Dermis blood vessel endothelial cell (primary cell): ENCODE measurements around the gene FHOD1. TPM values are rescaled to one million over a fixed set of nuclear protein-coding genes. Genes with fewer than 3 reads are reported as not detected.

ENCODE experiments used
- DNase-seq: peaks from one replicate; pipeline ENCODE4 v3.0.0; 2010
- total RNA-seq: library from RNA; depleted of rRNA; stranded (reverse); fragments of >200 nt; gene quantifications from 2 replicates; pipeline ENCODE4 v1.2.3, GENCODE V29; 2014

The FHOD1 gene
- total RNA-seq, 1 donor from 2014 or later = 25.5 TPM

- DNase-seq = no peak
Measured at GRCh38 chr16:67188798-67189197, 58.5 kb downstream of the FHOD1 start.

- no peak for DNase-seq
Measured at GRCh38 chr16:67188323-67188722, 59.0 kb downstream of the FHOD1 start.

- no peak for DNase-seq
Measured at GRCh38 chr16:67187175-67187890, 59.9 kb downstream of the FHOD1 start.

GRCh38 chr16:67186550-67186950 is 60.7 kb downstream of the FHOD1 start:
- no peak for DNase-seq

GRCh38 chr16:67185651-67186134 is 61.6 kb downstream of the FHOD1 start:
- DNase-seq = no peak

GRCh38 chr16:67184995-67185650 is 62.2 kb downstream of the FHOD1 start:
- peak; percentile 95 for DNase-seq

- DNase-seq = no peak
Measured at GRCh38 chr16:67184453-67184994, 62.8 kb downstream of the FHOD1 start.

GRCh38 chr16:67183627-67184452 is 63.4 kb downstream of the FHOD1 start, which contains the start of gene MATCAP1:
Gene MATCAP1, minus strand, starts transcription at chr16:67183963. Its CDS starts 3,353 bp downstream, at chr16:67180610.
- DNase-seq = peak; percentile 98

- no peak for DNase-seq
Measured at GRCh38 chr16:67183284-67183626, 64.0 kb downstream of the FHOD1 start.

GRCh38 chr16:67182288-67182687 is 65.0 kb downstream of the FHOD1 start:
- no peak for DNase-seq

GRCh38 chr16:67181346-67181745 is 65.9 kb downstream of the FHOD1 start:
- DNase-seq = peak; percentile 64

GRCh38 chr16:67180166-67180565 is 67.1 kb downstream of the FHOD1 start:
- DNase-seq = no peak

- peak; percentile 39 for DNase-seq
Measured at GRCh38 chr16:67179421-67180080, 67.7 kb downstream of the FHOD1 start.

Other genes with a start within 250 kb of the FHOD1 start
- 96.5 and 124 TPM in 2 replicates for gene CBFB, start 218.3 kb downstream of the FHOD1 start, total RNA-seq
- gene PHAF1, start 137.5 kb downstream of the FHOD1 start, total RNA-seq = 14.8 and 22.3 TPM in 2 replicates
- gene B3GNT9, start 96.5 kb downstream of the FHOD1 start, total RNA-seq = 3.5 and 5.3 TPM in 2 replicates
- gene TRADD, start 87.6 kb downstream of the FHOD1 start, total RNA-seq = 18.2 and 26.5 TPM in 2 replicates
- gene FBXL8, start 87.5 kb downstream of the FHOD1 start, total RNA-seq = 7.8 and 9.0 TPM in 2 replicates
- 0.65 and 2.0 TPM in 2 replicates for gene HSF4, start 82.7 kb downstream of the FHOD1 start, total RNA-seq
- 8.6 and 8.8 TPM in 2 replicates for gene NOL3, start 76.9 kb downstream of the FHOD1 start, total RNA-seq
- gene MATCAP1, start 63.5 kb downstream of the FHOD1 start, total RNA-seq = 7.1 and 11.4 TPM in 2 replicates
- 45.8 and 50.7 TPM in 2 replicates for gene EXOC3L1, start 57.3 kb downstream of the FHOD1 start, total RNA-seq
- gene E2F4, start 55.3 kb downstream of the FHOD1 start, total RNA-seq = 93.1 and 104 TPM in 2 replicates
- 0.74 and 1.9 TPM in 2 replicates for gene ELMO3, start 48.4 kb downstream of the FHOD1 start, total RNA-seq
- 21.1 and 31.7 TPM in 2 replicates for gene TMEM208, start 20.4 kb downstream of the FHOD1 start, total RNA-seq
- gene SLC9A5, start 1.5 kb upstream of the FHOD1 start, total RNA-seq = 0.56 and 1.2 TPM in 2 replicates
- 10.0 and 16.5 TPM in 2 replicates for gene PLEKHG4, start 32.1 kb upstream of the FHOD1 start, total RNA-seq
- gene KCTD19, start 79.3 kb upstream of the FHOD1 start, total RNA-seq = under 0.01 TPM in 1 of 2 replicates, not detected in the other
- gene LRRC36, start 79.3 kb upstream of the FHOD1 start, total RNA-seq = not detected in 2 replicates
- 0.19 TPM in 1 of 2 replicates, not detected in the other for gene TPPP3, start 146.0 kb upstream of the FHOD1 start, total RNA-seq
- gene ZDHHC1, start 169.0 kb upstream of the FHOD1 start, total RNA-seq = 3.7 and 6.3 TPM in 2 replicates
- gene HSD11B2, start 183.6 kb upstream of the FHOD1 start, total RNA-seq = 0.23 TPM in 1 of 2 replicates, not detected in the other
- gene ATP6V0D1, start 233.7 kb upstream of the FHOD1 start, total RNA-seq = 134 and 155 TPM in 2 replicates
- gene AGRP, start 236.1 kb upstream of the FHOD1 start, total RNA-seq = not detected in 2 replicates